Measurements from ENCODE around the gene AIP.

GRCh38 chr11:67442504-67443404 lies 40.1 kb upstream of the AIP start:
- TF ChIP-seq TCF12 (IDR thresholded peaks at IDR 0.05; ENCODE audit: low read depth, low read length) (no peak), CTCF (IDR thresholded peaks at IDR 0.05; ENCODE audit: control extremely low read depth in 1 of 3, insufficient read depth in 1 of 3, low read depth in 1 of 3, low read length in 3 of 3) (no peak), EP300 (IDR thresholded peaks at IDR 0.05; ENCODE audit: borderline replicate concordance in 1 of 2, low read depth in 2 of 2, low read length in 2 of 2) (no peak)

Measured in H1 (cell line).